ENCODE data around the gene ZNF169.

DNA sequence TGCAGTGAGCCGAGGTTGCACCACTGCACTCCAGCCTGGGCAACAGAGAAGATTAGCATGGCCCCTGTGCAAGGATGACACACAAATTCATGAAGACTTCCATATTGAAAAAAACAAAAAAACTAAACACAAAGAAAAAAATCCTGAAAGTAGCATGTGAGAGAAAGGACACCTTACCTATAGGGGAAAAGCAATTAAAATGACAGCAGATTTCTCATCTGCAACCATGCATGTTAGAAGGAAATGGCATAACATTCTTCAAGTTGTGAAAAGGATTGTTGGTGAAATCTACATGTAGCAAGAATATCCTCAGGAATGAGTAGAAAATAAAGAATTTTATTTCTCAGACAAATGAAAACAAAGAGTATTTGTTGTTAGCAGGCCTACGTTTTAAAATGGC lies 13.4 kb upstream of the ZNF169 start:
- TF ChIP-seq ELF4 (CRISPR knock-in tag; IDR thresholded peaks at IDR 0.05; ENCODE audit: low read depth) (no peak), CTCF (IDR thresholded peaks at IDR 0.05) (no peak)

Data from WTC11 (cell line).